Neural crest cell (in vitro differentiated cells): Measurements from ENCODE around the gene GSTCD. TPM values are rescaled to one million over a fixed set of nuclear protein-coding genes. Genes with fewer than 3 reads are reported as not detected.

Source experiments
- DNase-seq: peaks from one replicate; pipeline ENCODE4 v3.0.0; 2021; ENCODE audit warnings: low read depth, mixed read lengths, low spot score
- H3K27ac Mint-ChIP-seq: one replicate; pipeline ENCODE4 v1.8.0; 2021; ENCODE audit warnings: mild to moderate bottlenecking, mixed read lengths; ENCODE audit not compliant: unreplicated experiment
- H3K27me3 Mint-ChIP-seq: 2 replicates; pipeline ENCODE4 v1.8.0; 2021; ENCODE audit warnings: low read depth, mild to moderate bottlenecking, mixed read lengths
- H3K36me3 Mint-ChIP-seq: 2 replicates; pipeline ENCODE4 v1.8.0; 2021; ENCODE audit warnings: low read depth, mild to moderate bottlenecking, mixed read lengths
- H3K4me1 Mint-ChIP-seq: 2 replicates; pipeline ENCODE4 v1.8.0; 2021; ENCODE audit warnings: mixed read lengths
- H3K4me3 Mint-ChIP-seq: one replicate; pipeline ENCODE4 v1.8.0; 2021; ENCODE audit warnings: mild to moderate bottlenecking, mixed read lengths
- H3K9me3 Mint-ChIP-seq: 2 replicates; pipeline ENCODE4 v1.8.0; 2021; ENCODE audit warnings: mixed read lengths
- CTCF ChIP-seq: fragments of 200-600 bp; sonication (generic); conservative IDR thresholded peaks from 2 replicates; pipeline ENCODE4 v1.5.0; 2021; ENCODE audit warnings: antibody characterized with exemption, mild to moderate bottlenecking
- total RNA-seq: library from RNA; stranded (reverse); gene quantifications from 2 replicates; pipeline ENCODE4 v1.2.1, GENCODE V29; 2021

Gene GSTCD
- total RNA-seq, 1 donor from 2014 or later: 30.6 TPM

- DNase-seq: no peak
- H3K4me3 Mint-ChIP-seq: no peak overlapping the region
- no peaks in the 10 kb centered on the region for H3K4me1 Mint-ChIP-seq
- H3K36me3 Mint-ChIP-seq: no peaks in the 10 kb centered on the region
- no peak overlapping the region for H3K27ac Mint-ChIP-seq
- no peak for TF ChIP-seq CTCF
- no peaks in the 10 kb centered on the region for H3K27me3 Mint-ChIP-seq
- H3K9me3 Mint-ChIP-seq: no peaks in the 10 kb centered on the region
These were observed 99.6 kb downstream of the GSTCD start for GRCh38 chr4:105808030-105808749.

- H3K9me3 Mint-ChIP-seq: peaks cover 3% of the 10 kb centered on the region
These were observed 100.1 kb downstream of the GSTCD start for GRCh38 chr4:105808750-105809041.

GRCh38 chr4:105815701-105816100, 107.1 kb downstream of the GSTCD start:
- no peak overlapping the region for H3K27ac Mint-ChIP-seq

More at GRCh38 chr4:105808750-105809041, 100.1 kb downstream of the GSTCD start:
- Mint-ChIP-seq H3K4me3 (no peak overlapping the region), H3K4me1 (no peaks in the 10 kb centered on the region), H3K27me3 (no peaks in the 10 kb centered on the region), H3K27ac (no peak overlapping the region), H3K36me3 (no peaks in the 10 kb centered on the region)
- DNase-seq: no peak
- TF ChIP-seq CTCF: no peak

GRCh38 chr4:105822061-105822460, 113.5 kb downstream of the GSTCD start:
- Mint-ChIP-seq H3K4me1 (no peaks in the 10 kb centered on the region), H3K27ac (no peak overlapping the region), H3K27me3 (no peaks in the 10 kb centered on the region), H3K9me3 (no peaks in the 10 kb centered on the region), H3K36me3 (no peaks in the 10 kb centered on the region), H3K4me3 (no peak overlapping the region)
- no peak for TF ChIP-seq CTCF
- DNase-seq: no peak

More at GRCh38 chr4:105815701-105816100, 107.1 kb downstream of the GSTCD start:
- H3K9me3 Mint-ChIP-seq: peaks cover 3% of the 10 kb centered on the region
- no peak overlapping the region for H3K4me3 Mint-ChIP-seq
- DNase-seq: no peak
- H3K4me1 Mint-ChIP-seq: no peaks in the 10 kb centered on the region
- peaks cover 2% of the 10 kb centered on the region for H3K36me3 Mint-ChIP-seq
- TF ChIP-seq CTCF: no peak
- no peaks in the 10 kb centered on the region for H3K27me3 Mint-ChIP-seq

GRCh38 chr4:105828074-105828473, 119.5 kb downstream of the GSTCD start:
- no peak for TF ChIP-seq CTCF
- no peak for DNase-seq
- Mint-ChIP-seq H3K9me3 (no peaks in the 10 kb centered on the region), H3K4me1 (peaks cover 11% of the 10 kb centered on the region), H3K36me3 (peaks cover 11% of the 10 kb centered on the region), H3K4me3 (no peak overlapping the region), H3K27me3 (no peaks in the 10 kb centered on the region), H3K27ac (no peak overlapping the region)
